TTC549 (cell line): ENCODE measurements around the gene SPNS2.

Experiments
- FAIRE-seq: peaks from 2 replicates; lab custom pipeline; 2012; peaks lifted over from hg19 to GRCh38; lab: Jason Lieb, UNC

The SPNS2 gene

GRCh38 chr17:4480929-4481898 lies 17.5 kb upstream of the SPNS2 start:
- FAIRE-seq: no peak

DNA sequence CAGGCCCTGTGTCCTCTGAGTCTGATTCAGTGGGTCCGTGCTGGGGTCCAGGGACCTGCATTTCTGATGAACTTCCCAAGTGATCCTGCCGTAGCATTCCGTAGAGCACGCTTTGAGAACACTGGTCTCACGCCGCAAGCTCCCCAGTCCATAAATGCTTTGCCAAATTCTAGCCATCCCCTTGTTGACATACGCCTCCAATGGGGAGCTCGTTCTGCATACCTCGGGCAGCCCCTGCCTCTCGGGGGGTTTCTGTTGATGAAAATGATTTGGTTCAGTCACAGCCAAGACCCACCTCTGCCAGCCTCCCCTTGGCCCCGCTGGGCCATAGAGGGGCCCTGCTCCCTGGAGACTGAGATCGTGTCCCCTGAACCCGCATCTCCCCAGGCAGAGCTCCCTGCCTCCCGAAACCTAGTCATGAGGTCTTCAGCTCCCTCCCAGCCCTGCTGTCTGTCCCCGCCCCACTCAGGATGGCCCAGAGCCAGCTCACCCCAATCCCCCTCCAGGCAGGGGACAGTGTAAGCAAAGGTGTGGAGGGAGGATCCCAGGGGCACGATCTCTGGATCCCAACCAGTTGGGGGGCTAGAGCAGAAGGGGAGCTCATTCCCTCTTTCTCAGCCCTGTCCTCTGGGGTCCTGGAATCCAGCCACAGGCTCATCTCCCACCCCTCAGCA lies 16.2 kb upstream of the SPNS2 start:
- no peak for FAIRE-seq

DNA sequence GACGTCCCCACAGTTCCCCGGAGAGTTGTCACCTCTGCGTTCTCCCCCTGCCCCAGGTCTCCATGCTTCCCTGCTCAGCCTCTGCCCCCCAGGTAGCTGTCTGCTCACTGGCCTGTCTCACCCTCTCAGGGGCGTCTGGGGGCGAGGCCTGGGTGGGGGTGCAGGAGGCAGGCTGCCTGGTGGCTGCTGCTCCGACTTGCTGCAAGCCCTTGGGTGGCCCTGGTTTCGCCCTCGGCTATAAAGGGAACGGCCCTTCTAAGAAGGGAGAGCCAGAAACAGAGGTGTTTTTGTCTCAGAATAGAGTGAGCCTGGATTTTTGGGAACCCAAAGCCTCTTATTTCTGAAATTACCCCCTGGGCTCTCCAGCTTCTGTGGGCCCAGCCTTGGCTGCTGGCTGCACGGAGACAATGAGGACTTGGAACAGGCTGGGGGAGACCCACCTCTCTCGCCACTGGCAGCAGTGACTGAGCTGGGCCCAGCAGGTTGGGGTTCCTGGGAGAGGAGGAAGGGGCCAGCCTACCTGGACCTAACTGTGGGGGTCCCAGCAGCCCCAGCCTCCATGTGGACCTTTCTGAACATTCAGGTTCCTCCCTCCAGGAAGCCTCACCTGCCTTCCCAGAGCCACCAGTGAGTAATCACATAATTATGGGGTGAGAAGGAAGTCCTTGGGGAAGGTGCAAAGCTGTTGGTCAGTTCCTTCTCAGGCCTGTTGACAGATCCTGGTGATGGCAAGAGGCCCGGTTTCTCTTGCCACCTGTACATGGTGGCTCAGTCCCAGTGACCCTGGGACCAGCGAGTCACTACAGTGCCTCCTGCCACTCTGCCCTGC lies 15.5 kb upstream of the SPNS2 start:
- FAIRE-seq: no peak

DNA sequence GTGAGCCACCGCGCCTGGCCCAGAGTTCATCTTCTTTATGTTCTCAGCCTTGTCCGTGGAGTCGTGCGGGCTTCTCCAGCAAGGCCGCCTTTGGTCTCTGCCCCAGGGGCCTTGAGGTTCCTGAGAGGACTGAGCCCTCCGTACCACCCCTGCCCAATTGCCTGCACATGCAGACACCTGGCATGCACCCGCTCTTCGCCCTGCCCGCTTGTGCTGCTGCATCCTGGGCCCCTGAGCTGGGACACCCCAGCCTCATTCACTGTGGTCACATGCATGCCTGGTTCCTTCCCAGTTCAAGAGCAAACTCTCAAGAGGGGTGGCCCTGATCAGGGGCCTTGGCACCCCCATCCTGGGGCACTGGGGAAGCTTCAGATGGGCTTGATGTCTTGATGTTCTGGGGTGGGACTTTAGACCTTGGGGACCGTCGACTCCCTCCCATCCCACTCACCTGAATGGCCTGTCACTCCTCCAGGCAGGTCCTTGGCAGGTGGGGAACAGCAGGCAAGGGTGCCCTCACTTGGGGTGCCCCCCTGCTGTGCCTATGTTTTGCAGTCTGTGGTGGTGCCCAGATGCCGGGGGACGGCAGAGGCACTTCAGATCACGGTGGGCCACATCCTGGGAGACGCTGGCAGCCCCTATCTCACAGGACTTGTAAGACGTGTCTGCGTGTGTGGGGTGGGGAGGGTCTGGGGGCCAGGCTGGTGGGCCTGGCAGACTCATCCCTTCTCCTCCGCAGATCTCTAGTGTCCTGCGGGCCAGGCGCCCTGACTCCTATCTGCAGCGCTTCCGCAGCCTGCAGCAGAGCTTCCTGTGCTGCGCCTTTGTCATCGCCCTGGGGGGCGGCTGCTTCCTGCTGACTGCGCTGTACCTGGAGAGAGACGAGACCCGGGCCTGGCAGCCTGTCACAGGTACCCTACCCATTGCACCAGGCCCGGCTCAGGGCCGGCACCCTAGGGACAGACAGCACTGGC lies 12.7 kb upstream of the SPNS2 start:
- FAIRE-seq: no peak

- FAIRE-seq: no peak
These were observed 11.4 kb upstream of the SPNS2 start for GRCh38 chr17:4487296-4487695.

GRCh38 chr17:4487820-4488716 lies 10.6 kb upstream of the SPNS2 start:
- FAIRE-seq: no peak

DNA sequence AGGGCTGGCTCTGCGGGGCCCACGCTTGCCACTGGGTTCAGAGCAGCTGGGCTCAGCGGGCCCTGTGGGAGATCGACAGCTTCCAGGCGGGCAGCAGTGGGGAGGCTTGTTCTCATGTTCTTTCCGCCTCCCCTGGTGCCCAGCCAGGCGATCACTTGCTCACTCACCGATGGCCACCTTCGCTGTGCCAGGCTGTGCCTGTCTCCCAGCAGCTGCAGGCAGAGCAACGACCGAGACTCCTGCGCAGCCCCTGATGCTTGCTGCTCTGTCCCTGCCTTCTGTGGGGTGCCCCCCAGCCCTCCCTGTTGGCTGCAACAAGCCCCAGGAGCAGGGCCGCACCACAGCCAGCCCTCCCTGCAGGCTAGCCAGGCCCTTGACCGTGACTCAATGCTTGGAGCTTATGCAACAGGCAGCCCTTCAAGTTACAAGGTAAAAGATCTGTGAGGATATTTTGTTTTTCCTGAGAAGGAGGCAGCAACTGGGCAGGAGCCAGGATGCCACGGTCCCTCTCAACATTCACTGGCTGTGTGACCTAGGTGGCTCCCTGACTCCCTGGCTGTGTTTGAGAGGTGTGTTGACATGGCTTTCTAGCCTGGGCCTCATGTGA lies 9.6 kb upstream of the SPNS2 start:
- FAIRE-seq: no peak

- no peak for FAIRE-seq
These were observed 8.5 kb upstream of the SPNS2 start for GRCh38 chr17:4490109-4490591.

- FAIRE-seq: no peak
These were observed 8.0 kb upstream of the SPNS2 start for GRCh38 chr17:4490637-4491061.

- FAIRE-seq: no peak
These were observed 5.7 kb upstream of the SPNS2 start for GRCh38 chr17:4492721-4493561.

DNA sequence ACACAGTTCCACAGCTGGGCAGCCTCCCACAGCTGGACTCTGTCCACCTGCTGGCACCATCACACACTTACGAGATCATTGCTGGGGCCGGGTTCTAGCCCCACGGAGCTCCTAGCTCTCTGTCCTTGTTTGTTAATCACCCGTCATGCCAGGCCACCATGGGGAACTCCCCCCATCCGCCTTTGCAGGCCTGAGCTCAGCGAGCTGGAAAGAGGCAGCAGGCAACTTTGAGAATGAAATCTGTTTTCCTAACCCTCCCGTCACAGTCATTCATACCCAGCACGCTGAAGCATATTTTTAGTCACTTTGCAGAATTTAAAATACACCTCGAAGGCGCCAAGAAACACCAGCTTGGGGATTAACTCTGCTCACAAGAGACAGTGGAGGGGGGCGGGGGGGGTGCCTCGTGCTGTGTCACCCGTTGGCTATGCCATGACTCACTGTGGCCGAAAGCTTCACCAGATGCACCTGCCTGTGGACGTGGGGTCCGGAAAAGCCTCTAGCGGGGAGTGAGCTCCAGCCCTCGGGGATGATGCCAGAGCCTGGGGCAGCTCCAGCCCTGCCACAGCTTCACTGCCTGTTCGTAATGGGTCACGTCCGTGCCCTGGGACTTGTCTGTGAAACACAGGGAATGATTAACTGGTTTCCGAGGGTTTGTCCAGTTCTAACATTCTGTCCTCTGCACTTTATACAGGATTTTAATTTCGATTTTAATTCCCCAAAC lies 1.4 kb upstream of the SPNS2 start:
- no peak for FAIRE-seq

- FAIRE-seq: no peak
These were observed 930 bp downstream of the SPNS2 start for GRCh38 chr17:4499431-4500190.

GRCh38 chr17:4500191-4500571 lies 1.5 kb downstream of the SPNS2 start:
- FAIRE-seq: no peak

DNA sequence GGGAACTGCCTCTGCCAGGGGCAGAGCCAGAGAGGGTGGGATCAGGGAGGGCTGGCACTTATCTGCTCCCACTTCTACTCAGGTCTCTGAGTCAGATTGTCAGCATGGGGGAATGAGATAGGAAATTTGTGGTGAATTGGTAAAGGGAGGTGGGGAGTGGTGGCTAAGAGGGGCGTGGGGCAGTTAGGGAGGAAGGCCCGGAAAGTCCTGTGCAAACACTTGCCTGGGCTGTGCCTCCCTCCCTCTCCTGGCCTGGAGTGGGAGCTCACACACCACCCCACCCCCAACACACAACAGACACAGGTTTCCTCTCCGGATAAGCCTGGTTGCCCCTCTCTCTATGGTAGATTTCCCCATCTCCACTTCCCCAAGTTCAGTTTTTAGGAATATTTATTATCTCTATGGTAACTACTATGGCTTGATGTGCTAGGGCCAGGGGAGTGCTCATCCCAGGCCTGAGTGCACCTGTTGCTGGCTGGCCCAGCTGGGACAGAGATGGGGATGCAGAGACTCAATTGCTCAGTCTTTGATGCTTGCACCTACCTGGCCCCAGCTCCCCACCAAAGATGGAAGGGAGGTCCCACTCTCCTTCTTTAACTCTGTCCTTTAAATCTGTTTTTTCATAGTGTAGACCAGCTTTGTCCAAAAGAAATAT lies 2.7 kb downstream of the SPNS2 start:
- no peak for FAIRE-seq

- no peak for FAIRE-seq
These were observed 3.9 kb downstream of the SPNS2 start for GRCh38 chr17:4502466-4503154.
